ENCODE results near the gene MMADHC. TPM values are rescaled to one million over a fixed set of nuclear protein-coding genes. Genes with fewer than 3 reads are reported as not detected.
A peak's percentile ranks its signal among the peaks of the same experiment; 100 is the strongest.

Gene MMADHC
- 10 to 100 TPM in 3 of 4 donors, 1 to 10 TPM in 1; 7.8 to 91.6 (median 44.5) TPM for total RNA-seq

GRCh38 chr2:149587220-149587949 is at the start of gene MMADHC:
TSS of gene MMADHC (minus strand) at chr2:149587775. CDS start at chr2:149587097, 678 bp downstream.
- DNase-seq: peak; percentile 96
- peaks cover 7 to 44% (median 29%) of the 10 kb centered on the region in 4 donors for H3K4me1 ChIP-seq
- H3K27ac ChIP-seq: peak within 1 kb of the TSS; percentile 94 to 98 (median 96)
- TF ChIP-seq EP300 (IDR thresholded peaks at IDR 0.05; ENCODE audit: low read depth): no peak
- TF ChIP-seq POLR2AphosphoS5 (IDR thresholded peaks at IDR 0.05): peak; percentile 92 to 97 (median 94)
- peak; percentile 91 for TF ChIP-seq POLR2A (IDR thresholded peaks at IDR 0.05)
- TF ChIP-seq CTCF (IDR thresholded peaks at IDR 0.05): peak in 1 of 5 experiments; percentile 22
- intact Hi-C loops (cut with DNase I; ENCODE audit: low total_unique reads): no loop called here
- in situ Hi-C loops (cut with MboI; ENCODE audit: low pct_ligation_motif_present in 1 of 4, low pct_unique_long_range_greater_than_20kb in 1 of 4, low sequenced_read_pairs in 3 of 4): loop anchor here in 3 of 4 donors (25.0 kb wide), 4 partner anchors 900 to 1850 kb away; partner anchors contain the start of gene RND3 (in 1 of the 3)
- 0% methylated on average over 2 to 45 of the region's 45 CpGs for whole genome bisulfite sequencing, 2 donors (ENCODE audit: low coverage in 1 of 2)
- H3K27me3 ChIP-seq: no peaks in the 10 kb centered on the region
- peak within 1 kb of the TSS; percentile 71 to 81 (median 81) for H3K4me3 ChIP-seq
- peaks cover 0 to 16% (median 1%) of the 10 kb centered on the region in 4 donors for H3K36me3 ChIP-seq
- H3K9me3 ChIP-seq: no peaks in the 10 kb centered on the region

- no peak overlapping the region for H3K27ac ChIP-seq
- no peak overlapping the region for H3K4me3 ChIP-seq
- no peak for TF ChIP-seq CTCF (IDR thresholded peaks at IDR 0.05)
- no peak for TF ChIP-seq POLR2A (IDR thresholded peaks at IDR 0.05)
- no peak for TF ChIP-seq EP300 (IDR thresholded peaks at IDR 0.05; ENCODE audit: low read depth)
- no peak for TF ChIP-seq POLR2AphosphoS5 (IDR thresholded peaks at IDR 0.05)
- no peaks in the 10 kb centered on the region for H3K36me3 ChIP-seq
- 61 to 63% methylated on average over 5 of the region's 5 CpGs for WGBS, 2 donors (ENCODE audit: low coverage in 1 of 2)
- H3K9me3 ChIP-seq: no peaks in the 10 kb centered on the region
- H3K4me1 ChIP-seq: no peaks in the 10 kb centered on the region
- in situ Hi-C loops (cut with MboI; ENCODE audit: low pct_ligation_motif_present in 1 of 4, low pct_unique_long_range_greater_than_20kb in 1 of 4, low sequenced_read_pairs in 3 of 4): no loop called here
- intact Hi-C loops (cut with DNase I; ENCODE audit: low total_unique reads): no loop called here
- H3K27me3 ChIP-seq: no peaks in the 10 kb centered on the region
- no peak for DNase-seq
These were observed 46.5 kb upstream of the MMADHC start for GRCh38 chr2:149634103-149634502.

- no peaks in the 10 kb centered on the region for H3K27me3 ChIP-seq
- TF ChIP-seq CTCF (IDR thresholded peaks at IDR 0.05): no peak
- no peak for TF ChIP-seq EP300 (IDR thresholded peaks at IDR 0.05; ENCODE audit: low read depth)
- no peak for TF ChIP-seq POLR2AphosphoS5 (IDR thresholded peaks at IDR 0.05)
- no peak for TF ChIP-seq POLR2A (IDR thresholded peaks at IDR 0.05)
- no peak overlapping the region for H3K4me3 ChIP-seq
- no peak for DNase-seq
- intact Hi-C loops (cut with DNase I; ENCODE audit: low total_unique reads): no loop called here
- no peaks in the 10 kb centered on the region for H3K9me3 ChIP-seq
- WGBS, 2 donors (ENCODE audit: low coverage in 1 of 2): 53 to 93% methylated on average over 1 of the region's 1 CpG
- in situ Hi-C loops (cut with MboI; ENCODE audit: low pct_ligation_motif_present in 1 of 4, low pct_unique_long_range_greater_than_20kb in 1 of 4, low sequenced_read_pairs in 3 of 4): no loop called here
- H3K27ac ChIP-seq: no peak overlapping the region
- no peaks in the 10 kb centered on the region for H3K4me1 ChIP-seq
- no peaks in the 10 kb centered on the region for H3K36me3 ChIP-seq
These were observed 42.9 kb upstream of the MMADHC start for GRCh38 chr2:149630445-149630844.

GRCh38 chr2:149629026-149629425 is 41.5 kb upstream of the MMADHC start:
- Histone ChIP-seq H3K4me1 (no peaks in the 10 kb centered on the region), H3K9me3 (no peaks in the 10 kb centered on the region), H3K27me3 (no peaks in the 10 kb centered on the region), H3K27ac (no peak overlapping the region), H3K4me3 (no peak overlapping the region), H3K36me3 (no peaks in the 10 kb centered on the region)
- in situ Hi-C loops (cut with MboI; ENCODE audit: low pct_ligation_motif_present in 1 of 4, low pct_unique_long_range_greater_than_20kb in 1 of 4, low sequenced_read_pairs in 3 of 4): no loop called here
- TF ChIP-seq CTCF (IDR thresholded peaks at IDR 0.05) (no peak), POLR2A (IDR thresholded peaks at IDR 0.05) (no peak), EP300 (IDR thresholded peaks at IDR 0.05; ENCODE audit: low read depth) (no peak), POLR2AphosphoS5 (IDR thresholded peaks at IDR 0.05) (no peak)
- DNase-seq: no peak
- intact Hi-C loops (cut with DNase I; ENCODE audit: low total_unique reads): no loop called here

Measured in transverse colon (tissue), 4 donors.